Hepatocyte (in vitro differentiated cells): Measurements from ENCODE around the gene DNLZ.

Source experiments
- EZH2 ChIP-seq: fragments of 200-600 bp; sonication (generic); IDR thresholded peaks from 2 replicates; pipeline ENCODE4 v1.6.1; 2016; ENCODE audit warnings: antibody characterized with exemption, mild to moderate bottlenecking, borderline replicate concordance
- EZH2phosphoT487 ChIP-seq: fragments of 200-600 bp; sonication (generic); IDR thresholded peaks from one replicate; pipeline ENCODE4 v1.6.1; 2018; ENCODE audit warnings: antibody characterized with exemption, mild to moderate bottlenecking, low read depth, moderate library complexity; ENCODE audit not compliant: unreplicated experiment, severe bottlenecking
- TF ChIP-seq, protein P1 (sequence below): fragments of 200-600 bp; sonication (generic); IDR thresholded peaks from 2 replicates; pipeline ENCODE4 v1.5.1; 2016; ENCODE audit warnings: antibody characterized with exemption, mild to moderate bottlenecking; ENCODE audit not compliant: poor library complexity

DNA sequence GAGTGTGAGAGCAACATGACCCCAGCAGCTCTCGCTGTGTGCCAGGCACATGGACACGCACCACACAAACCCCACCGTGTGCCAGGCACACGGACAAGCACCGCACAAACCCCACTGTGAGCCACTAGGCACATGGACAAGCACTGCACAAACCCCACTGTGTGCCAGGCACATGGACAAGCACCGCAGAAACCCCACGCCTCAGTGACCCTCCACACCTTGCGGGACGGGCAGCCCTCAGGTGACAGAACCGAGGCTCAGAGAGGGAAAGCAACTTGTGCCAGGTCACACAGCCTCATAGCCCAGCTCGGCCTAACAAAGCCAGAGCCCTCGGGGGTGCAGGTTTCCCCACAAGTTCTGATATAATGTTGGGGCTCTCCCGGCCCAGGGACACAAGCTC is 38.2 kb downstream of the DNLZ start:
- TF ChIP-seq, protein P1, sequence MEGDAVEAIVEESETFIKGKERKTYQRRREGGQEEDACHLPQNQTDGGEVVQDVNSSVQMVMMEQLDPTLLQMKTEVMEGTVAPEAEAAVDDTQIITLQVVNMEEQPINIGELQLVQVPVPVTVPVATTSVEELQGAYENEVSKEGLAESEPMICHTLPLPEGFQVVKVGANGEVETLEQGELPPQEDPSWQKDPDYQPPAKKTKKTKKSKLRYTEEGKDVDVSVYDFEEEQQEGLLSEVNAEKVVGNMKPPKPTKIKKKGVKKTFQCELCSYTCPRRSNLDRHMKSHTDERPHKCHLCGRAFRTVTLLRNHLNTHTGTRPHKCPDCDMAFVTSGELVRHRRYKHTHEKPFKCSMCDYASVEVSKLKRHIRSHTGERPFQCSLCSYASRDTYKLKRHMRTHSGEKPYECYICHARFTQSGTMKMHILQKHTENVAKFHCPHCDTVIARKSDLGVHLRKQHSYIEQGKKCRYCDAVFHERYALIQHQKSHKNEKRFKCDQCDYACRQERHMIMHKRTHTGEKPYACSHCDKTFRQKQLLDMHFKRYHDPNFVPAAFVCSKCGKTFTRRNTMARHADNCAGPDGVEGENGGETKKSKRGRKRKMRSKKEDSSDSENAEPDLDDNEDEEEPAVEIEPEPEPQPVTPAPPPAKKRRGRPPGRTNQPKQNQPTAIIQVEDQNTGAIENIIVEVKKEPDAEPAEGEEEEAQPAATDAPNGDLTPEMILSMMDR = no peak
- no peak for TF ChIP-seq EZH2
- TF ChIP-seq EZH2phosphoT487 = no peak
